ENCODE data around the gene RIPOR1.

- TF ChIP-seq CTCF (optimal IDR thresholded peaks at IDR 0.05 in 1 of 3, IDR thresholded peaks at IDR 0.05 in 1 of 3, conservative IDR thresholded peaks at IDR 0.05 in 1 of 3; ENCODE audit: extremely low read depth in 1 of 3, insufficient read depth in 2 of 3, low read length in 3 of 3) (no peak), EZH2 (IDR thresholded peaks at IDR 0.05; ENCODE audit: low read length) (no peak)
Observed at GRCh38 chr16:67525176-67525860, 3.3 kb upstream of the RIPOR1 start.
